H1 (cell line): ENCODE data around the gene IMP3. TPM values are rescaled to one million over a fixed set of nuclear protein-coding genes. Genes with fewer than 3 reads are reported as not detected.

Experiments
- CTCF ChIA-PET: fragments of 300-600 bp; sonication (Branson Sonifier 250); formaldehyde crosslinking; loops from one replicate; lab custom pipeline; 2021; ENCODE audit not compliant: partially characterized antibody; lab: Charles Lee
- POLR2A ChIA-PET: fragments of 300-600 bp; sonication (Branson Sonifier 250); formaldehyde crosslinking; loops from one replicate; lab custom pipeline; 2021; ENCODE audit warnings: inconsistent platforms; ENCODE audit not compliant: partially characterized antibody; lab: Charles Lee
- DNase-seq, 2 experiments: peaks; one replicate each; pipeline versions ENCODE4 v3.0.0 to v3.0.0-alpha.2; 2010 to 2022; ENCODE audit warnings: low spot score in 2 of 2, low read depth in 1 of 2, mixed read lengths in 1 of 2
- FAIRE-seq: peaks from 2 replicates; lab custom pipeline; 2011; peaks lifted over from hg19 to GRCh38; lab: Jason Lieb, UNC
- H2AFZ ChIP-seq: 2 replicates; pipeline ENCODE4 v1.8.1; 2012; ENCODE audit warnings: low read length, inconsistent platforms
- H2AK5ac ChIP-seq: 2 replicates; pipeline ENCODE4 v1.6.1; 2013; ENCODE audit warnings: low read depth, low read length
- H2BK120ac ChIP-seq: replicated peaks from 2 replicates; pipeline ENCODE3; 2013; ENCODE audit warnings: low read depth, low read length, inconsistent platforms
- H2BK12ac ChIP-seq: 2 replicates; pipeline ENCODE4 v1.6.1; 2013; ENCODE audit warnings: low read depth, low read length
- H2BK15ac ChIP-seq: 2 replicates; pipeline ENCODE4 v1.6.1; 2013; ENCODE audit warnings: low read length
- H2BK20ac ChIP-seq: 2 replicates; pipeline ENCODE4 v1.6.1; 2013; ENCODE audit warnings: low read length
- H2BK5ac ChIP-seq: 2 replicates; pipeline ENCODE4 v1.6.1; 2013; ENCODE audit warnings: low read depth, low read length
- H3K14ac ChIP-seq: 2 replicates; pipeline ENCODE4 v1.6.1; 2013; ENCODE audit warnings: inconsistent platforms; ENCODE audit not compliant: insufficient read length
- H3K18ac ChIP-seq: 2 replicates; pipeline ENCODE4 v1.6.1; 2013; ENCODE audit warnings: low read length; ENCODE audit errors: extremely low read depth
- H3K23ac ChIP-seq: 2 replicates; pipeline ENCODE4 v1.6.1; 2013; ENCODE audit warnings: inconsistent platforms; ENCODE audit not compliant: insufficient read length
- H3K23me2 ChIP-seq: 2 replicates; pipeline ENCODE4 v1.6.1; 2013; ENCODE audit warnings: low read depth, low read length
- H3K27ac ChIP-seq: 2 replicates; pipeline ENCODE4 v1.6.1; 2011; ENCODE audit warnings: low read depth, low read length, inconsistent platforms
- H3K27me3 ChIP-seq, 4 experiments: replicated peaks in 1 of 4; 1 replicate in 1 of 4; 2 replicates in 3 of 4; pipeline versions ENCODE4 v1.6.1 to v1.8.1; 2011 to 2013; ENCODE audit warnings: low read length in 3 of 4, mild to moderate bottlenecking in 3 of 4, inconsistent platforms in 2 of 4, mixed read lengths in 2 of 4, moderate library complexity in 1 of 4; ENCODE audit not compliant: control insufficient read depth in 3 of 4, insufficient read depth in 3 of 4; ENCODE audit errors: extremely low read depth in 1 of 4
- H3K36me3 ChIP-seq, 4 experiments: 2 replicates each; pipeline versions ENCODE4 v1.6.1 to v1.8.1; 2011 to 2013; ENCODE audit warnings: mild to moderate bottlenecking in 4 of 4, low read length in 3 of 4, moderate library complexity in 2 of 4, control low read depth in 1 of 4, inconsistent platforms in 1 of 4; ENCODE audit not compliant: insufficient read depth in 4 of 4, control insufficient read depth in 2 of 4
- H3K4ac ChIP-seq: replicated peaks from 2 replicates; pipeline ENCODE3; 2013; ENCODE audit warnings: low read length, low read depth, mixed read lengths, inconsistent platforms; ENCODE audit not compliant: insufficient read length
- H3K4me1 ChIP-seq, 4 experiments: replicated peaks in 1 of 4; 1 replicate in 1 of 4; 2 replicates in 3 of 4; pipeline versions ENCODE4 v1.6.1 to v1.8.1; 2011 to 2013; ENCODE audit warnings: low read length in 3 of 4, inconsistent platforms in 2 of 4, mixed read lengths in 1 of 4; ENCODE audit not compliant: insufficient read depth in 4 of 4, control insufficient read depth in 3 of 4
- H3K4me2 ChIP-seq, 2 experiments: 2 replicates each; pipeline versions ENCODE4 v1.6.1 to v1.8.1; 2011 to 2013; ENCODE audit warnings: low read depth in 2 of 2, low read length in 2 of 2, control low read depth in 1 of 2, inconsistent platforms in 1 of 2, mild to moderate bottlenecking in 1 of 2; ENCODE audit not compliant: insufficient read depth in 1 of 2
- H3K4me3 ChIP-seq, 4 experiments: fragments of 200-600, 300-600 bp in 1 of 4; sonication (generic), shearing (Covaris generic), sonication (Bioruptor Twin) in 1 of 4; 2 replicates each; pipeline versions ENCODE4 v1.5.1 to v1.8.1; 2011 to 2016; ENCODE audit warnings: low read length in 4 of 4, low read depth in 3 of 4, control low read depth in 2 of 4, inconsistent platforms in 2 of 4, mild to moderate bottlenecking in 2 of 4, mixed read lengths in 1 of 4, moderate library complexity in 1 of 4; ENCODE audit not compliant: insufficient read depth in 2 of 4; ENCODE audit errors: extremely low read depth in 1 of 4
- H3K56ac ChIP-seq: replicated peaks from 2 replicates; pipeline ENCODE3; 2013; ENCODE audit warnings: low read depth, mild to moderate bottlenecking, mixed read lengths, low read length, inconsistent platforms; ENCODE audit not compliant: insufficient read length
- H3K79me1 ChIP-seq: 2 replicates; pipeline ENCODE4 v1.6.1; 2013; ENCODE audit warnings: low read depth, low read length, control low read depth
- H3K79me2 ChIP-seq, 2 experiments: 2 replicates each; pipeline versions ENCODE4 v1.6.1 to v1.8.1; 2012 to 2013; ENCODE audit warnings: low read length in 2 of 2, mild to moderate bottlenecking in 2 of 2, inconsistent platforms in 1 of 2; ENCODE audit not compliant: insufficient read depth in 2 of 2, control insufficient read depth in 1 of 2
- H3K9ac ChIP-seq, 4 experiments: replicated peaks in 1 of 4; 1 replicate in 1 of 4; 2 replicates in 3 of 4; pipeline versions ENCODE4 v1.6.1 to v1.8.1; 2011 to 2013; ENCODE audit warnings: low read depth in 3 of 4, low read length in 3 of 4, control low read depth in 2 of 4, mild to moderate bottlenecking in 2 of 4, moderate library complexity in 2 of 4, inconsistent platforms in 1 of 4; ENCODE audit errors: extremely low read depth in 1 of 4
- H3K9me3 ChIP-seq, 2 experiments: 2 replicates each; pipeline versions ENCODE4 v1.6.1 to v1.8.1; 2012 to 2013; ENCODE audit warnings: mild to moderate bottlenecking in 2 of 2, moderate library complexity in 2 of 2, control low read depth in 1 of 2, inconsistent platforms in 1 of 2, low read depth in 1 of 2, low read length in 1 of 2, mixed read lengths in 1 of 2; ENCODE audit not compliant: insufficient read depth in 2 of 2
- H4K20me1 ChIP-seq, 2 experiments: replicated peaks in 1 of 2; 2 replicates each; pipeline versions ENCODE3 to v1.8.1; 2011 to 2013; ENCODE audit warnings: inconsistent platforms in 2 of 2, low read length in 2 of 2, mild to moderate bottlenecking in 1 of 2; ENCODE audit not compliant: insufficient read depth in 2 of 2, control insufficient read depth in 1 of 2
- H4K5ac ChIP-seq: 2 replicates; pipeline ENCODE4 v1.6.1; 2013; ENCODE audit warnings: low read length, low read depth, mixed read lengths, inconsistent platforms; ENCODE audit not compliant: insufficient read length
- H4K8ac ChIP-seq: 2 replicates; pipeline ENCODE4 v1.8.0; 2013; ENCODE audit warnings: mild to moderate bottlenecking, moderate library complexity, low read length, inconsistent platforms; ENCODE audit not compliant: insufficient read depth; ENCODE audit errors: extremely low read depth
- H4K91ac ChIP-seq: replicated peaks from 2 replicates; pipeline ENCODE3; 2013; ENCODE audit warnings: low read length, mixed read lengths, inconsistent platforms; ENCODE audit not compliant: insufficient read length
- CBX5 ChIP-seq: fragments of 300-800, 300-1000 bp; sonication (generic); IDR thresholded peaks from 2 replicates; pipeline ENCODE4 v1.7.1; 2016; ENCODE audit warnings: antibody characterized with exemption, low read length, low read depth
- FOSL1 ChIP-seq: IDR thresholded peaks from 2 replicates; pipeline ENCODE4 v1.6.1; 2011; ENCODE audit warnings: mild to moderate bottlenecking, low read depth, low read length, moderate library complexity; ENCODE audit not compliant: insufficient read depth
- KDM4A ChIP-seq: IDR thresholded peaks from one replicate; pipeline ENCODE4 v1.7.1; 2012; ENCODE audit warnings: low read depth, mild to moderate bottlenecking, moderate library complexity, low read length, inconsistent platforms; ENCODE audit not compliant: severe bottlenecking
- MAFK ChIP-seq: IDR thresholded peaks from 2 replicates; pipeline ENCODE4 v1.6.1; 2012; ENCODE audit warnings: low read depth, mild to moderate bottlenecking, improper control_type of control experiment, low read length
- NRF1 ChIP-seq: IDR thresholded peaks from 2 replicates; pipeline ENCODE4 v1.6.1; 2011; ENCODE audit warnings: mild to moderate bottlenecking, low read depth, low read length, improper control_type of control experiment
- RAD21 ChIP-seq, 2 experiments: IDR thresholded peaks in 1 of 2; conservative IDR thresholded peaks in 1 of 2; 2 replicates each; pipeline ENCODE4 v1.6.1; 2011; ENCODE audit warnings: low read depth in 2 of 2, low read length in 2 of 2, improper control_type of control experiment in 1 of 2, inconsistent platforms in 1 of 2, mild to moderate bottlenecking in 1 of 2, moderate library complexity in 1 of 2
- SIX5 ChIP-seq: IDR thresholded peaks from 2 replicates; pipeline ENCODE4 v1.6.1; 2011; ENCODE audit warnings: mild to moderate bottlenecking, low read depth, low read length
- SUZ12 ChIP-seq: fragments of 200-600 bp; sonication (generic); IDR thresholded peaks from 2 replicates; pipeline ENCODE4 v1.6.1; 2012; ENCODE audit warnings: mild to moderate bottlenecking, inconsistent platforms, low read length, moderate library complexity, mixed read lengths
- TAF1 ChIP-seq: IDR thresholded peaks from 2 replicates; pipeline ENCODE4 v1.6.1; 2011; ENCODE audit warnings: mild to moderate bottlenecking, low read depth, low read length
- TBP ChIP-seq: IDR thresholded peaks from 2 replicates; pipeline ENCODE4 v1.6.1; 2011; ENCODE audit warnings: low read depth, low read length, improper control_type of control experiment
- WGBS, 2 experiments: shearing (Covaris generic) in 1 of 2; methylation state at CpG; one replicate each; pipeline versions ENCODE4 v1.1.6 to v1.1.7; 2013 to 2015; ENCODE audit warnings: low lambda C conversion rate in 2 of 2, mixed read lengths in 2 of 2, inconsistent platforms in 1 of 2, low coverage in 1 of 2, missing lambda C conversion rate in 1 of 2; ENCODE audit not compliant: insufficient replicate concordance in 2 of 2, insufficient coverage in 1 of 2, insufficient read length in 1 of 2; ENCODE audit errors: extremely low coverage in 1 of 2, missing lambda C conversion rate in 1 of 2; 5-methylcytosine and 5-hydroxymethylcytosine counted together
- polyA plus RNA-seq, 7 experiments: library from polyadenylated mRNA; depleted of rRNA in 3 of 7; stranded (reverse) in 5 of 7; unstranded in 2 of 7; fragments of >200 nt in 5 of 7; fragments of 200-250 nt in 2 of 7; gene quantifications; 1 replicate in 5 of 7; 2 replicates in 1 of 7; 4 replicates in 1 of 7; pipeline versions ENCODE4 v1.2.1 to v1.2.3, GENCODE V29; 2011 to 2013; ENCODE audit warnings: missing spikeins in 2 of 7, mixed read lengths in 2 of 7
- total RNA-seq: library from RNA; stranded (reverse); fragmentation: NEBNext Ultra II Directional; extraction: Animal tissue kit (Norgen Biotek cat#: 25700); gene quantifications from 2 replicates; pipeline ENCODE4 v1.2.1, GENCODE V29; 2021
- TF ChIP-seq, protein P1 (sequence below): IDR thresholded peaks from 2 replicates; pipeline ENCODE4 v1.6.1; 2012; ENCODE audit warnings: low read length, inconsistent platforms

The IMP3 gene
- total and polyA plus RNA-seq, 2 of the 8 experiments (the other 6 are each of a cell fraction or from before 2014, with no cell fraction given) = 114 to 273 TPM

DNA sequence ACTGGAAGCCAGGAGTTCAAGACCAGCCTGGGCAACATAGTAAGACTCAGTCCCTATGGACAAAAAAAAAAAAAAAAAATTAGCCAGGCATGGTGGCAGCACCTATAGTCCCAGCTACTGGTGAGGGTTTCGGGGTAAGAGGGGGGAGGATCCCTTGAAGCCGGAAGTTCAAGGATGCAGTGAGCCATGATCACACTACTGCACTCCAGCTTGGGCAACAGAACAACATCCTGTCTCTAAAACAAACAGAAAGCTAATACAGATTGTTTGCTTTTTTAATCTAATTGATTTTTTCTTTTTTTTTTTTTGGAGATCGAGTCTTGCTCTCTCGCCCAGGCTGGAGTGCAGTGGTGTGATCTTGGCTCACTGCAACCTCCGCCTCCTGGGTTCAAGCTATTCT is 1.6 kb upstream of the IMP3 start:
- no peak overlapping the region for H4K91ac ChIP-seq
- DNase-seq = no peak
- H3K4me3 ChIP-seq = no peak overlapping the region
- peaks cover 10 to 19% of the 10 kb centered on the region in 2 experiments for H4K20me1 ChIP-seq
- H3K9ac ChIP-seq = no peak overlapping the region
- no peak overlapping the region for H2AK5ac ChIP-seq
- H2BK120ac ChIP-seq = no peak overlapping the region
- no peak overlapping the region for H2BK12ac ChIP-seq
- 0 out of 8 replicates have a peak, but pooled peaks cover 0 to 4% (median 0%) of the 10 kb centered on the region in 4 experiments for H3K36me3 ChIP-seq
- WGBS, 2 experiments = 97% methylated on average over 4 of the region's 5 CpGs; no CpG with 5 or more reads in 1 of the 2 experiments
- no peak overlapping the region for H2AFZ ChIP-seq
- peaks cover 9% of the 10 kb centered on the region for H3K23me2 ChIP-seq
- no peak overlapping the region for H3K18ac ChIP-seq
- no peak overlapping the region for H2BK20ac ChIP-seq
- H4K8ac ChIP-seq = no peak overlapping the region
- no peak overlapping the region for H4K5ac ChIP-seq
- ChIA-PET POLR2A (interaction anchor here (1.0 to 8.2 kb wide), 3 partner anchors 16 to 185 kb away, joined by 3 to 73 read pairs (median 4); partner anchors contain the start of gene SNUPN), CTCF (interaction anchor here (0.6 to 5.4 kb wide), 9 partner anchors 16 to 289 kb away, joined by 3 to 24 read pairs (median 4); partner anchors contain the start of gene SNUPN)
- FAIRE-seq = no peak
- H2BK15ac ChIP-seq = no peak overlapping the region
- H3K79me1 ChIP-seq = peaks cover 13% of the 10 kb centered on the region
- no peak overlapping the region; a peak in 1 of 4 replicates for H3K4me2 ChIP-seq
- H3K9me3 ChIP-seq = no peaks in the 10 kb centered on the region
- no peak overlapping the region for H3K56ac ChIP-seq
- H2BK5ac ChIP-seq = no peak overlapping the region
- H3K23ac ChIP-seq = no peak overlapping the region
- no peak overlapping the region for H3K4ac ChIP-seq
- no peak overlapping the region for H3K27ac ChIP-seq
- H3K27me3 ChIP-seq = peaks cover 0 to 9% (median 8%) of the 10 kb centered on the region in 4 experiments; a peak in 6 of 7 replicates
- no peak overlapping the region for H3K14ac ChIP-seq
- peaks cover 10 to 31% of the 10 kb centered on the region in 2 experiments for H3K79me2 ChIP-seq
- peaks cover 0 to 8% (median 6%) of the 10 kb centered on the region in 4 experiments for H3K4me1 ChIP-seq
- TF ChIP-seq TBP (no peak), KDM4A (no peak), SIX5 (no peak), MAFK (no peak), RAD21 (IDR thresholded peaks at IDR 0.05 in 1 of 2, conservative IDR thresholded peaks at IDR 0.05 in 1 of 2; ENCODE audit: low read depth in 2 of 2, low read length in 2 of 2) (no peak), FOSL1 (no peak), NRF1 (no peak), CBX5 (no peak), TAF1 (no peak), SUZ12 (no peak)
- TF ChIP-seq, protein P1, sequence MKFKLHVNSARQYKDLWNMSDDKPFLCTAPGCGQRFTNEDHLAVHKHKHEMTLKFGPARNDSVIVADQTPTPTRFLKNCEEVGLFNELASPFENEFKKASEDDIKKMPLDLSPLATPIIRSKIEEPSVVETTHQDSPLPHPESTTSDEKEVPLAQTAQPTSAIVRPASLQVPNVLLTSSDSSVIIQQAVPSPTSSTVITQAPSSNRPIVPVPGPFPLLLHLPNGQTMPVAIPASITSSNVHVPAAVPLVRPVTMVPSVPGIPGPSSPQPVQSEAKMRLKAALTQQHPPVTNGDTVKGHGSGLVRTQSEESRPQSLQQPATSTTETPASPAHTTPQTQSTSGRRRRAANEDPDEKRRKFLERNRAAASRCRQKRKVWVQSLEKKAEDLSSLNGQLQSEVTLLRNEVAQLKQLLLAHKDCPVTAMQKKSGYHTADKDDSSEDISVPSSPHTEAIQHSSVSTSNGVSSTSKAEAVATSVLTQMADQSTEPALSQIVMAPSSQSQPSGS = no peak
